KOPT-K1 (cell line): ENCODE measurements around the gene ETV3.

Experiments used
- H3K27ac ChIP-seq: fragments of 200-600 bp; sonication (generic); 2 replicates; pipeline ENCODE4 v1.5.1; 2016; ENCODE audit warnings: antibody characterized with exemption, mild to moderate bottlenecking, low read depth, low read length; ENCODE audit not compliant: poor library complexity, severe bottlenecking
- H3K36me3 ChIP-seq: fragments of 200-600 bp; sonication (generic); 2 replicates; pipeline ENCODE4 v1.5.1; 2017; ENCODE audit warnings: antibody characterized with exemption, mild to moderate bottlenecking, low read length, moderate library complexity; ENCODE audit not compliant: insufficient read depth
- H3K9me3 ChIP-seq: fragments of 200-600 bp; sonication (generic); 2 replicates; pipeline ENCODE4 v1.5.1; 2017; ENCODE audit warnings: antibody characterized with exemption, low read length, mild to moderate bottlenecking; ENCODE audit not compliant: insufficient read depth, poor library complexity, severe bottlenecking

Gene ETV3

GRCh38 chr1:157170677-157171515 lies 32.7 kb upstream of the ETV3 start:
- H3K9me3 ChIP-seq = no peaks in the 10 kb centered on the region
- no peaks in the 10 kb centered on the region for H3K36me3 ChIP-seq
- no peak overlapping the region for H3K27ac ChIP-seq

GRCh38 chr1:157168015-157168414 lies 29.8 kb upstream of the ETV3 start:
- Histone ChIP-seq H3K36me3 (no peaks in the 10 kb centered on the region), H3K27ac (no peak overlapping the region), H3K9me3 (no peaks in the 10 kb centered on the region)

- Histone ChIP-seq H3K9me3 (no peaks in the 10 kb centered on the region), H3K36me3 (no peaks in the 10 kb centered on the region), H3K27ac (no peak overlapping the region)
Observed at GRCh38 chr1:157167437-157167836, 29.2 kb upstream of the ETV3 start.

GRCh38 chr1:157166590-157166989 lies 28.4 kb upstream of the ETV3 start:
- no peak overlapping the region for H3K27ac ChIP-seq
- no peaks in the 10 kb centered on the region for H3K36me3 ChIP-seq
- no peaks in the 10 kb centered on the region for H3K9me3 ChIP-seq

GRCh38 chr1:157163273-157164127 lies 25.3 kb upstream of the ETV3 start:
- Histone ChIP-seq H3K27ac (no peak overlapping the region), H3K36me3 (no peaks in the 10 kb centered on the region), H3K9me3 (no peaks in the 10 kb centered on the region)

GRCh38 chr1:157162345-157162744 lies 24.1 kb upstream of the ETV3 start:
- Histone ChIP-seq H3K9me3 (no peaks in the 10 kb centered on the region), H3K27ac (no peak overlapping the region), H3K36me3 (no peaks in the 10 kb centered on the region)

GRCh38 chr1:157161901-157162300 lies 23.7 kb upstream of the ETV3 start:
- Histone ChIP-seq H3K36me3 (no peaks in the 10 kb centered on the region), H3K27ac (no peak overlapping the region), H3K9me3 (no peaks in the 10 kb centered on the region)

GRCh38 chr1:157158967-157159366 lies 20.8 kb upstream of the ETV3 start:
- H3K36me3 ChIP-seq = no peaks in the 10 kb centered on the region
- no peaks in the 10 kb centered on the region for H3K9me3 ChIP-seq
- no peak overlapping the region for H3K27ac ChIP-seq

GRCh38 chr1:157157501-157158190 lies 19.5 kb upstream of the ETV3 start:
- H3K36me3 ChIP-seq = no peaks in the 10 kb centered on the region
- no peak overlapping the region for H3K27ac ChIP-seq
- H3K9me3 ChIP-seq = no peaks in the 10 kb centered on the region

- Histone ChIP-seq H3K9me3 (no peaks in the 10 kb centered on the region), H3K27ac (no peak overlapping the region), H3K36me3 (no peaks in the 10 kb centered on the region)
Observed at GRCh38 chr1:157156058-157156541, 17.9 kb upstream of the ETV3 start.

- no peak overlapping the region for H3K27ac ChIP-seq
- H3K36me3 ChIP-seq = no peaks in the 10 kb centered on the region
Observed at GRCh38 chr1:157155658-157156057, 17.5 kb upstream of the ETV3 start.

GRCh38 chr1:157154940-157155514 lies 16.8 kb upstream of the ETV3 start:
- H3K9me3 ChIP-seq = no peaks in the 10 kb centered on the region
- H3K27ac ChIP-seq = no peak overlapping the region
- H3K36me3 ChIP-seq = no peaks in the 10 kb centered on the region

More at GRCh38 chr1:157155658-157156057, 17.5 kb upstream of the ETV3 start:
- no peaks in the 10 kb centered on the region for H3K9me3 ChIP-seq

- no peaks in the 10 kb centered on the region for H3K9me3 ChIP-seq
- H3K36me3 ChIP-seq = no peaks in the 10 kb centered on the region
- no peak overlapping the region for H3K27ac ChIP-seq
Observed at GRCh38 chr1:157154291-157154690, 16.1 kb upstream of the ETV3 start.

GRCh38 chr1:157153746-157154145 lies 15.6 kb upstream of the ETV3 start:
- Histone ChIP-seq H3K9me3 (no peaks in the 10 kb centered on the region), H3K36me3 (no peaks in the 10 kb centered on the region), H3K27ac (no peak overlapping the region)

- Histone ChIP-seq H3K9me3 (no peaks in the 10 kb centered on the region), H3K36me3 (no peaks in the 10 kb centered on the region), H3K27ac (no peak overlapping the region)
Observed at GRCh38 chr1:157152510-157152909, 14.3 kb upstream of the ETV3 start.
